WTC11 (cell line): ENCODE results near the gene CHST11. TPM values are rescaled to one million over a fixed set of nuclear protein-coding genes. Genes with fewer than 3 reads are reported as not detected.

Experiments
- ATAC-seq: fragments of 200-7000 bp; cut with Tn5 transposase; 2 replicates; pipeline ENCODE4 v1.10.0; 2021; ENCODE audit warnings: mild to moderate bottlenecking, moderate library complexity
- CTCF ChIA-PET: fragments of 300-600 bp; sonication (Branson Sonifier 250); formaldehyde crosslinking; loops from one replicate; lab custom pipeline; 2021; ENCODE audit warnings: antibody characterized with exemption; lab: Charles Lee
- POLR2A ChIA-PET: fragments of 350-600 bp; sonication (Branson Sonifier 250); formaldehyde crosslinking; loops from one replicate; lab custom pipeline; 2021; ENCODE audit warnings: antibody characterized with exemption; lab: Charles Lee
- DNase-seq: peaks from one replicate; pipeline ENCODE4 v3.0.0; 2021; ENCODE audit warnings: low spot score
- H3K27ac Mint-ChIP-seq: 2 replicates; pipeline ENCODE4 v1.8.0; 2021; ENCODE audit warnings: mixed read lengths
- H3K27me3 Mint-ChIP-seq: 2 replicates; pipeline ENCODE4 v1.8.0; 2021; ENCODE audit warnings: low read depth, mild to moderate bottlenecking, moderate library complexity, mixed read lengths
- H3K36me3 Mint-ChIP-seq: 2 replicates; pipeline ENCODE4 v1.8.0; 2021; ENCODE audit warnings: mixed read lengths
- H3K4me1 Mint-ChIP-seq: 2 replicates; pipeline ENCODE4 v1.8.0; 2022; ENCODE audit warnings: mixed read lengths
- H3K4me3 Mint-ChIP-seq: 2 replicates; pipeline ENCODE4 v1.8.0; 2021; ENCODE audit warnings: mild to moderate bottlenecking, moderate library complexity, mixed read lengths
- H3K9me3 Mint-ChIP-seq: 2 replicates; pipeline ENCODE4 v1.8.0; 2021; ENCODE audit warnings: mixed read lengths
- AR ChIP-seq: fragments of 250-450 bp; sonication (Bioruptor Pico); IDR thresholded peaks from 2 replicates; pipeline ENCODE4 v1.9.0; 2021; ENCODE audit warnings: mild to moderate bottlenecking
- ARID4B ChIP-seq: sonication (generic); formaldehyde crosslinking; IDR thresholded peaks from 2 replicates; pipeline ENCODE4 v1.8.0; 2023; ENCODE audit warnings: missing genetic modification reagents, mild to moderate bottlenecking, borderline replicate concordance
- CREM ChIP-seq: sonication (generic); formaldehyde crosslinking; IDR thresholded peaks from 2 replicates; pipeline ENCODE4 v1.8.1; 2022; ENCODE audit warnings: mild to moderate bottlenecking, missing genetic modification reagents, moderate library complexity
- E2F1 ChIP-seq: sonication (generic); formaldehyde crosslinking; IDR thresholded peaks from 2 replicates; pipeline ENCODE4 v1.8.0; 2022; ENCODE audit warnings: mild to moderate bottlenecking, missing genetic modification reagents
- ELF4 ChIP-seq: sonication (generic); formaldehyde crosslinking; IDR thresholded peaks from 2 replicates; pipeline ENCODE4 v1.8.1; 2022; ENCODE audit warnings: low read depth, mild to moderate bottlenecking, moderate library complexity, missing genetic modification reagents
- ERG ChIP-seq: fragments of 250-450 bp; sonication (Bioruptor Pico); IDR thresholded peaks from 2 replicates; pipeline ENCODE4 v1.8.0; 2021; ENCODE audit warnings: mild to moderate bottlenecking
- FOXP1 ChIP-seq: sonication (generic); formaldehyde crosslinking; IDR thresholded peaks from 2 replicates; pipeline ENCODE4 v1.8.0; 2022; ENCODE audit warnings: missing genetic modification reagents, mild to moderate bottlenecking, moderate library complexity, borderline replicate concordance
- FOXP4 ChIP-seq: sonication (generic); formaldehyde crosslinking; IDR thresholded peaks from 2 replicates; pipeline ENCODE4 v1.8.0; 2022; ENCODE audit warnings: mild to moderate bottlenecking, missing genetic modification reagents
- GABPB1 ChIP-seq: sonication (generic); formaldehyde crosslinking; IDR thresholded peaks from 2 replicates; pipeline ENCODE4 v1.8.1; 2023; ENCODE audit warnings: mild to moderate bottlenecking, missing genetic modification reagents
- NFYB ChIP-seq: sonication (generic); formaldehyde crosslinking; conservative IDR thresholded peaks from 2 replicates; pipeline ENCODE4 v1.8.0; 2022; ENCODE audit warnings: low read depth, missing genetic modification reagents
- NR1H2 ChIP-seq: sonication (generic); formaldehyde crosslinking; IDR thresholded peaks from 2 replicates; pipeline ENCODE4 v1.9.0; 2021; ENCODE audit warnings: mild to moderate bottlenecking, moderate library complexity, missing genetic modification reagents
- NR3C1 ChIP-seq: sonication (generic); formaldehyde crosslinking; conservative IDR thresholded peaks from 2 replicates; pipeline ENCODE4 v1.8.1; 2023; ENCODE audit warnings: low read depth, mild to moderate bottlenecking, missing genetic modification reagents
- OVOL2 ChIP-seq: fragments of 250-450 bp; sonication (Bioruptor Pico); IDR thresholded peaks from 2 replicates; pipeline ENCODE4 v1.9.0; 2021; ENCODE audit warnings: mild to moderate bottlenecking, borderline replicate concordance
- RELA ChIP-seq: sonication (generic); formaldehyde crosslinking; IDR thresholded peaks from 2 replicates; pipeline ENCODE4 v1.8.1; 2022; ENCODE audit warnings: missing genetic modification reagents, mild to moderate bottlenecking, borderline replicate concordance
- TEAD1 ChIP-seq: sonication (generic); formaldehyde crosslinking; IDR thresholded peaks from 2 replicates; pipeline ENCODE4 v1.8.0; 2022; ENCODE audit warnings: mild to moderate bottlenecking, missing genetic modification reagents
- USF1 ChIP-seq: sonication (generic); formaldehyde crosslinking; IDR thresholded peaks from 2 replicates; pipeline ENCODE4 v1.8.0; 2022; ENCODE audit warnings: mild to moderate bottlenecking, missing genetic modification reagents
- ZNF138 ChIP-seq: sonication (generic); formaldehyde crosslinking; conservative IDR thresholded peaks from 2 replicates; pipeline ENCODE4 v1.8.1; 2022; ENCODE audit warnings: mild to moderate bottlenecking, moderate library complexity, missing genetic modification reagents
- ZNF425 ChIP-seq: fragments of 250-450 bp; sonication (Bioruptor Pico); conservative IDR thresholded peaks from 2 replicates; pipeline ENCODE4 v1.9.0; 2021; ENCODE audit warnings: mild to moderate bottlenecking
- ZSCAN18 ChIP-seq: fragments of 250-450 bp; sonication (Bioruptor Pico); IDR thresholded peaks from 2 replicates; pipeline ENCODE4 v2.1.2; 2022; ENCODE audit warnings: mild to moderate bottlenecking, moderate library complexity
- total RNA-seq: library from RNA; stranded (reverse); gene quantifications from 3 replicates; pipeline ENCODE4 v1.2.3, GENCODE V29; 2021

CHST11 gene
- total RNA-seq, 1 experiment from 2014 or later = 24.2 TPM

- TF ChIP-seq ZNF425 (CRISPR knock-in tag) (no peak), ZNF138 (CRISPR knock-in tag) (no peak), TEAD1 (no peak), NFYB (CRISPR knock-in tag) (no peak), OVOL2 (CRISPR knock-in tag) (no peak), NR1H2 (CRISPR knock-in tag) (no peak), USF1 (CRISPR knock-in tag) (no peak), RELA (CRISPR knock-in tag) (no peak), E2F1 (CRISPR knock-in tag) (no peak)
Measured at GRCh38 chr12:104464899-104465298, 8.2 kb downstream of the CHST11 start (continued).

- DNase-seq (no peak), ATAC-seq (no peak)
- ChIA-PET CTCF (interaction anchor here (1.3 kb wide), 1 partner anchor 85 kb away, joined by 3 read pairs; no protein-coding TSS in a partner anchor), POLR2A (no interaction called here)
- no peak overlapping the region for H3K4me3 Mint-ChIP-seq
- H3K27ac Mint-ChIP-seq = no peak overlapping the region
- H3K27me3 Mint-ChIP-seq = no peaks in the 10 kb centered on the region
- no peaks in the 10 kb centered on the region for H3K9me3 Mint-ChIP-seq
- no peaks in the 10 kb centered on the region for H3K36me3 Mint-ChIP-seq
- H3K4me1 Mint-ChIP-seq = peaks cover 19% of the 10 kb centered on the region
- TF ChIP-seq ARID4B (CRISPR knock-in tag) = no peak
- TF ChIP-seq NR3C1 (CRISPR knock-in tag) = no peak
- TF ChIP-seq CREM (CRISPR knock-in tag) = no peak
- no peak for TF ChIP-seq FOXP4 (CRISPR knock-in tag)
- TF ChIP-seq ZSCAN18 = no peak
- no peak for TF ChIP-seq FOXP1 (CRISPR knock-in tag)
- no peak for TF ChIP-seq ELF4 (CRISPR knock-in tag)
- TF ChIP-seq ERG (CRISPR knock-in tag) = no peak
- no peak for TF ChIP-seq AR (CRISPR knock-in tag)
- TF ChIP-seq GABPB1 (CRISPR knock-in tag) = no peak
Measured at GRCh38 chr12:104466709-104467345, 10.1 kb downstream of the CHST11 start.
